H54 (cell line): ENCODE data around the gene IP6K3.
A peak's percentile ranks its signal among the peaks of the same experiment; 100 is the strongest.

ENCODE experiments used
- DNase-seq: peaks from one replicate; pipeline ENCODE4 v3.0.0; 2011; ENCODE audit warnings: low spot score, mixed read lengths; ENCODE audit not compliant: insufficient read length
- FAIRE-seq: peaks from 3 replicates; lab custom pipeline; 2011; peaks lifted over from hg19 to GRCh38; lab: Jason Lieb, UNC
- POLR2A ChIP-seq: IDR thresholded peaks from 2 replicates; pipeline ENCODE4 v1.6.1; 2011; ENCODE audit warnings: low read depth, mild to moderate bottlenecking, low read length

The IP6K3 gene

GRCh38 chr6:33723371-33724085 lies 23.2 kb downstream of the IP6K3 start:
- FAIRE-seq (no peak), DNase-seq (no peak)
- no peak for TF ChIP-seq POLR2A

- TF ChIP-seq POLR2A: no peak
- DNase-seq: no peak
- no peak for FAIRE-seq
Observed at GRCh38 chr6:33722103-33722623, 24.5 kb downstream of the IP6K3 start.

GRCh38 chr6:33721508-33721907 lies 25.2 kb downstream of the IP6K3 start:
- no peak for DNase-seq
- no peak for FAIRE-seq
- TF ChIP-seq POLR2A: no peak

- FAIRE-seq (no peak), DNase-seq (no peak)
- TF ChIP-seq POLR2A: no peak
Observed at GRCh38 chr6:33720998-33721397, 25.7 kb downstream of the IP6K3 start.

GRCh38 chr6:33719326-33719987 lies 27.2 kb downstream of the IP6K3 start:
- no peak for DNase-seq
- FAIRE-seq: no peak
- no peak for TF ChIP-seq POLR2A

- no peak for TF ChIP-seq POLR2A
- FAIRE-seq (no peak), DNase-seq (no peak)
Observed at GRCh38 chr6:33718713-33719112, 28.0 kb downstream of the IP6K3 start.

GRCh38 chr6:33717934-33718455 lies 28.7 kb downstream of the IP6K3 start:
- no peak for FAIRE-seq

GRCh38 chr6:33716890-33717632 lies 29.6 kb downstream of the IP6K3 start:
- FAIRE-seq: no peak
- DNase-seq: no peak
- no peak for TF ChIP-seq POLR2A

More at GRCh38 chr6:33717934-33718455, 28.7 kb downstream of the IP6K3 start:
- TF ChIP-seq POLR2A: no peak
- DNase-seq: no peak

GRCh38 chr6:33716379-33716778 lies 30.3 kb downstream of the IP6K3 start:
- no peak for TF ChIP-seq POLR2A
- FAIRE-seq: no peak
- DNase-seq: no peak

- no peak for DNase-seq
- no peak for FAIRE-seq
- TF ChIP-seq POLR2A: no peak
Observed at GRCh38 chr6:33714385-33715040, 32.2 kb downstream of the IP6K3 start.

GRCh38 chr6:33713786-33714185 lies 32.9 kb downstream of the IP6K3 start:
- FAIRE-seq (no peak), DNase-seq (no peak)
- no peak for TF ChIP-seq POLR2A

GRCh38 chr6:33712914-33713313 lies 33.8 kb downstream of the IP6K3 start:
- no peak for TF ChIP-seq POLR2A
- DNase-seq (no peak), FAIRE-seq (no peak)

- TF ChIP-seq POLR2A: peak; percentile 68
- FAIRE-seq (peak; percentile 80), DNase-seq (peak; percentile 91)
Observed at GRCh38 chr6:33711140-33712129, 35.3 kb downstream of the IP6K3 start, which contains the start of gene UQCC2. UQCC2 (minus strand) TSS chr6:33711700; CDS start chr6:33711686, 14 bp downstream.
